GM19452 (cell line): ENCODE results near the gene CLPSL2.

ENCODE experiments used
- ATAC-seq: cut with Tn5 transposase; IDR thresholded peaks from one replicate; pipeline ENCODE4 v1.9.1; 2021; ENCODE audit not compliant: unreplicated experiment

Gene CLPSL2

DNA sequence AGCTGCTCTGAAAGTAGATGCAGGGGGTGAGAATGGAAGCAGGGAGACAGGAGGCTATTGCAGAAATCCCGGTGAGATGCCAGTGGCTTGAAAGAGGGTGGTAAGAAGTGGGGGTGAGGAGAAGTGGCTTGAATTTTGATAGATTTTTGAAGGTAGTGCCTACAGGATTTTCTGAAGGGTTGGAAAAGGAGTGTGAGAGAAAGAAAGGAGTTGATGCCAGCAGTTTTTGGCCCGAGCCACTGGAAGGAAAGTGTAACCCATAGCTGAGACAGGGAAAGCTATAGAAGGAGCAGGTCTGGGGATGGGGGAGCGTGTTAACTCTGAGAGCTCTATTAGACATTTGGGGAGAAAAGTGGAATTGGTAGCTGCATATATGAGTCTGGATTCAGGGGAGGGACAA lies 29.9 kb upstream of the CLPSL2 start:
- ATAC-seq = no peak

DNA sequence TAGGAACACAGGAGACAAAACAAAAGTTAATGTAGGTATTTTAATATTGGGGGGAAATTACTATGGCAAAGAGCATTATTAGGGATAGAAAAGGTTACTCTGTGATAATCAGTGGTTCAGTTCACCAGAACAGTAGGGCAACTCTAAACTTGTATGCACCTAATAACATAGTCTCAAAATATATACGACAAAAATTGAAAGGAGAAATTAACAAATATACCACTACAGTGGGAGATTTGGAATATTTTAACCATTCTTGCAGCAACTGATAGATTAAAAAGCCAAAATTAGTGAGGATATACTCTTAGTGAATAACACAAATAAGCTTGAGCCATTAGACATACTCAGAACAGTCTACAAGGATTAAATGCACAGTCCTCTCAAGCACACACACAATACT lies 28.5 kb upstream of the CLPSL2 start:
- ATAC-seq = no peak

DNA sequence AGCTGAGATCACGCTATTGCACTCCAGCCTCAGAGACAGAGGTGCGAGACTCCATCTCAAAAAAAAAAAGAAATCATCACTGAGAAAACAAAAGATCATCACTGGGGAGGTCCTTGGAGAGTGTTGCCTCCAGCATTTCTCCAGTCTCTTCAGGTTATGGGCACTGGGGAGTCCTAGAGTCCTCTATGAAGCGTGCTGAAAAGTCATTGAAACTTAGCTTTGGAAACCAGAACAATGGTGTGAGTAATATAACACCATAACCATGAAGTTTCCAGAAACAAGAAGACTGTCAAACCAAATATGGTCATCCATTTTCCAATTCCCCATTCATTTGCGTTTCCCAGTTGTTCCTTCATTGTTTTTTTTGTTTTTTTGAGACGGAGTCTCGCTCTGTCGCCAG lies 25.8 kb upstream of the CLPSL2 start:
- no peak for ATAC-seq

DNA sequence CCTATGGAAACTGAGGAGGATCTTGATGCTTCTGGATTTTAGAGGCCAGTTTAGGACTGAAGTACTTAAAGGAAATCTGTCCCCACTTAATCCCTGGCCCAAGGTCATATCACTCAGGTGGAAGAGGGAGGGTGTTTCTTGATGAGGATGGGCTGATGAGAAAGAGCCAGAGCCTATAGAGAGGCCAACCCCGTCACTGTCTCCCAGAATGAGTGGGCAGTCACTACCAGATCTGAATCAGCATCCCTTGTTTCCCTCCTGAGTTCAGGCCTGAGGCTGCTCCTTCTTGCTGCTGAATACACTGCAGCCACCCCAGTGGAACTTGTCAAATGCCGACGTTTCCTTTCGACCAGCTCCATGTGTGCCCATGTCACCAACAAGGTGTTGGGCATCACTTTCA lies 24.8 kb upstream of the CLPSL2 start:
- ATAC-seq = no peak

DNA sequence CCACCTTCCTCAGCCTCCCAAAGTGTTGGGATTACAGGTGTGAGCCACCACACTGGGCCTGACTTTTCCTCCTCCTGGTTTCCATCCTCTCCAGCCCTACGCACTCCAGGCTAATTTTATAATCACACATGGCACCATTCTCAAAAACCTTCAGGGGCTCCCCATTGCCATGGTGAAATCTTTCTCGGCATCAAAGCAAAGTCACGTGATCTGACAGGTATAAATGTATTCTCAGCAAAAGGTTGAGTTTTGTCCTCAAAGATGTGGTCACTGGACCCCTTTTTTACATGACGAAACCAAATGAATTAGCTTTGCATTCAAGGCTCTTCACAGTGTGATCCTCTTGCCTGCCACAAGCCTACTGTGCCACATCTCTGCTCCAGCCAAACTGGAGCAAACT lies 24.1 kb upstream of the CLPSL2 start:
- ATAC-seq = no peak

DNA sequence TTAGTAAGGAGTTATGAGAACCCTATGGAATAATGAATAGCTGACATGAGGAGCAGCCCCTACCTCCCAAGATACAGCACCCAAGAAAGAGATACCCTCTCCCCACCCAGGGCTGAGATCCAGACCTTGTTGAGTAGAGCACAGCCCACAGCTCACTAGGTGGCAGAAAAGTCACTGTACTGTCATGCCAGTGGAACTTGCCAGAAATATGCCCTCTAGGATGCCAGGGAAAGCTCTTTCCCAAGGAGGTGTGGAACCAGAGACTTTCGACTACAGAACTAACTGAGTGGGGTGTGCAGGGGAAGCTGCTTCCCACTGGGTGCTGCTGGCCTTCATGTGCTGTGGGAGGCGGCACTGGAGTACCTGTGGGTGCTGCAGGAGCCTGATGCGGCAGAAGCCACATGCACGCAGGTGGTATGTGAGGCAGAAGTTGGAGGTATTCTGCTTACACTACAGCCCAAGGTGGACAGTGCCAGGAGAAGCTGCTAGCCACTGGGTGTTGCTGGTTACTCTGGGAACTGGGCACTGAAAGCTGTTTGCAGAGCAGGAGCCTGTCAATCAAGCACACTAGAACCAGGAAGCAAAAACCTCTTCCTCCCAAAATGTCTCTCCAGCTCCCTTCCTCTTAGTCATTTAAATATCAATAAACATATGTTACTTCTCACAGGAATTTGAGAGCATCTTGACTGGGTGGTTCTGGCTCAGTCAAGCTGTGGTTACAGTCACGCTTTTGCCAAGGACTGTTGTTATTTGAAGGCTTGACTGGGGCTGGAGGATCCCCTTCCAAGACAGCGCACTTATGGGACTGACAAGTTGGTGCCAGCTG lies 21.7 kb upstream of the CLPSL2 start:
- no peak for ATAC-seq

DNA sequence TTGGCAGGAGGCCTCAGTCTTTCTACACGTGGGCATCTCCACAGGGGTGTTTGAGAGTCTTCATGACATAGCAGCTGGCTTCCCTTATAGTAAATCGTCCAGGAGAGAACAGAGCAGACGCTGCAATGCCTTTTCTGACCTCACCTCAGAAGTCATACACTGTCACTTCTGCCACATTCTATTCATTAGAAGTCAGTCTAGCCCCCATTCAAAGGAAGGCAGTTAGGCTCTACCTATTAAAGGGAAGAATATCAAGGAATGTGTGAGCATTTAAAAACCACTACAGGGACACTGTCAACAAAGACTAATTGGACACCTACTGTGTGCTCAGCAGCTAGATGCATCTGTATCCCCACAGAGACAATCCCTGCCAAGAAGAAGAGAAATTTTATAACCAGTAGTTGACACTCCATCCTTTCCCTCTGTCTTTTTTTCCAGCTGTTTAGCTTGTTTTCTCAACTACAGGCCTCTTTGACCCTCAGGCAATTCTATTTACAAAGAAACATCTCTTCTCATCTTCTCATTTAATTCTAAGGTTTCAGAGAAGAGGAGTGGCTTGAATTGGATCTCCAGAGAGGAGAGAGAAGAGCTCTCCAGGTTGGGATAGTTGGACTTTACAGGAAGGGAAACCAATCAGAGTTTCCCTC lies 21.0 kb upstream of the CLPSL2 start:
- ATAC-seq = no peak

DNA sequence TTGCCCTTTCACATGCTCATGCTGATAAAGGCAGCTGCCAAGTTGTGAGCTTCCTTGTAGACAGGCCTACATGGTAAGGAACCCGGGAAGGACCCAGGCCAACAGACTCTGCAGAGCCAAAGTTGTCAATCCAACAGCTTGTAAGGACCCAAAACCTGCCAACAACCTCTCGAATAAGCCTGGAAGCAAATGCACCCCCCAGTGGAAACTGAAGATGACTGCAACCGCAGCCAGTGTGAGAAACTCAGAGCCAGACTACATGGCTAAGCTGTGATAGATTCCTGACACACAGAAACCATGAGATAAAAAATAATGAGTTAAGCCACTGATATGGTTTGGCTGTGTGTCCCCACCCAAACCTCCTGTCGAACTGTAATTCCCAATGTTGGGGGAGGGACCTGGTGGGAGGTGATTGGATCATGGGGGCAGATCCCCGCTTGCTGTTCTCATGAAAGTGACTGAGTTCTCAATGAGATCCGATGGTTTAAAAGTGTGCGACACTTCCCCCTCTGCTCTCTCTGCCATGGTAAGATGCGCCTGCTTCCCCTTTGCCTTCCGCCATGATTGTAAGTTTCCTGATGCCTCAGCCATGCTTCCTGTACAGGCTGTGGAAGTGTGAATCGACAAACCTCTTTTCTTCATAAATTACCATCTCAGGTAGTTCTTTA lies 18.8 kb upstream of the CLPSL2 start:
- ATAC-seq = no peak

DNA sequence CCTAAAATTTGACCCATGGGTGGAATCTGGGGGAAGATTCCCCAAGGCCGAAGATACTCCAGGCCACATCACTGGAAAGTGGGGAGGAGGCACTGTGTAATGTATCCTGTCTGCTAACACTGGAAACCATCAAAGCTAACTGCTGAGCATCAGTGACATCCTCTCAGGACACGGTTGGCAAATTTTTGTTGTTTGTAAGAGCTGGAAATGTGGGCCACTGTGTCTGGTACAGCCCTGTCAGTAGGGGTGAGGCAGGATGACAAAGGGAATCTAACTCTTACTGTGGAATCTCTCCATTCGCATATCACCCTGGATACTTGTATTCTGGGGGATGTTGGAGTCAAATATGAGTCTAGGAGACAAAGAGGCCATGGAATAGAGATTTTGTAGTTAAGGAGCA lies 17.0 kb upstream of the CLPSL2 start:
- ATAC-seq = no peak

DNA sequence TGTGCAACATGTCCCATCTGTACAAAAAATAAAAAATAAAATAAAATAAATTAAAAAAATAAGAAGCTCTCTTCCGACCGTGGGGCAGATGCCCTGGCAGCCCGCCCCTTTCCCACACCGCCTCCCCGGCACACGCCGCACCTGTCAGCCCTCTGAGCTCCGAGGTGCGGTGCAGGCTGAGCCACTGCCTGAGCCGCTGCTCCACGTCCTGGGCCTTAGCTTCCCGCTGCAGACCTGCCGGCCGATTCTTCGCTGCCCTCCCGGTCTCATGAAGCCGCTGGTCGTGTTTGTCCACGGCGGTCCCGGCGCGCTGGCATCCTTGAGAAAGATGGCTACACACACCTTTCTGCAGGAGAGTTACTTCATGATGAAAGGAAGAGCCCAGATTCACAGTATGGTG lies 10.7 kb upstream of the CLPSL2 start:
- ATAC-seq = no peak

DNA sequence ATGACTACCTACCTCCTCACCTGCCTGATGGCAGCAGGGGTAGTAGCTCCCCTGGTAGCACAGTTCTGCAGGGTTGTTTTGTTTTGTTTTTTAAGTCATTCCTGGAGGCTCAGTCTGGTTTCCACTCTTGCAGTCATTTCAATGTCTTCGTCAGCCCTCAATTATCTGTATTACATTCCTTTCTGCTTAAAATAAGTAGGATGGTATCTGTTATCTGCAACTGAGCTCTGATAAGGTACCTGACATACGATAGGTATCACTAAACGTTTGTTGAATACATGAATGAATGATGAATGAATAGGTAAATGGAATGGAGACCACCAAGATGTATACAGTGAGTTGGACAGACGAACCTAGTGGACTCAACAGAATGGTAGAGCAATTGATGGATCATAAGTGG lies 7.2 kb upstream of the CLPSL2 start:
- no peak for ATAC-seq

DNA sequence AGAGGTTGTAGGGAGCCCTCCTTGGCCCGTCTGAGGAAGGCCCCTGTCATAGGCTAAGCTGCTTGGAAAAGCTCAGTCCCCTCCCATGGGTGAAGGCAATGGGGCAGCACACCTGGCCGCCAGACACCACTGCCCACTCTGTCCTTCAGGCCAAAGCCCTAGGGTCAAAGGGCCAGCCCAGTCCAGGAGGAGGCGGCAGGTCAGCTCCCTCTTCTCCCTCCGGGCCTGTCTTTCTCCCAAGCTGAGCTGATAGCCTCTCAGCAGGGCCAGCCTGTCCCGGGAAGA lies 5.1 kb upstream of the CLPSL2 start:
- no peak for ATAC-seq

DNA sequence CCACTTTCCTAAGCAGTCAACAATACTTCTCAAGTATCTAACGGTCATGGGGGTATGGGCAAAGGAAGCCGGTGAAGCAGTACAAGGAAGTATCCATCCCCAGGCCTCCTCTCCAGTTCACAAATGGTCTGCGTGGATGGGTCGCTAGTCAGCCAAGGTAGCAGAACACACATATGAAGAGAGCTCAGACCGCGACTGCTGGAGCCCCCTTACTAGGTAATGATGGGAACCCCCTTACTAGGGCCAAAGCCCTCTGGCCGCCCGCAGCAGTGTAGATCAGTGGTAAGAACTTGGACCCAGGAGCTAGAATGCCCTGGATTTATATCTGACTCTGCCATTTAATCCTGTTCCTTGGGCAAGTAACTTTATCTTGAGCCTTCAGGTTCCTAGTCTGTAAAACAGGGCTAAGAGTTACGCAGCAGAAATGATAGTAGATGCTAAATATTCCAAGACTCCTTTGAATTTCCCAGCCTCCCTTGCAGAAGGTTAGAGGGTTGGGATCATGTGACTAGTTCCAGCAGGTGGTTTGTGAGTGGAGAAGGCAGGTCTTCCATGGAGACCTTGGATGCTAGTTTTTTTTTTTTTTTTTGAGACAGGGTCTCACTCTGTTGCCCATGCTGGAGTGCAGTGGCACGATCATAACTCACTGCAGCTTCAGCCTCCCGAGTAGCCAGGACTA lies 2.1 kb upstream of the CLPSL2 start:
- no peak for ATAC-seq

DNA sequence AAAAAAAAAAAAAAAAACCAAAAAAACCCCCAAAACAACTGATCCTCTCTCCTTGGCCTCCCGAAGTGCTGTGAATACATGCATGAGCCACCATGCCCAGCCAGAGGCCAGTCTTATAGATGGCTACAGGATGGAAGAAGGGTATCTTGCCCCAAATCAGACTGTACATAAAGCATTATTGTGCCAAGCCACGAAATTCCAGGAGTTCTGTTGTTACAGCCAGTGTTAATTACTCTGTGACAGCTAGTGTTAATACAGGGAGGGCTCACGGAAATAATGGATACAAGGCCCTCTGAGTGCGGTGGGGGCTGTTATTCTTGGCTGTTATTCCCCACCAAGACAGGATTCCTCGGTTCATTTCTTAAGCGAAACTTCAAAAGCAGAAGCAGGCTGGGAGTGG lies 1.4 kb upstream of the CLPSL2 start:
- no peak for ATAC-seq

DNA sequence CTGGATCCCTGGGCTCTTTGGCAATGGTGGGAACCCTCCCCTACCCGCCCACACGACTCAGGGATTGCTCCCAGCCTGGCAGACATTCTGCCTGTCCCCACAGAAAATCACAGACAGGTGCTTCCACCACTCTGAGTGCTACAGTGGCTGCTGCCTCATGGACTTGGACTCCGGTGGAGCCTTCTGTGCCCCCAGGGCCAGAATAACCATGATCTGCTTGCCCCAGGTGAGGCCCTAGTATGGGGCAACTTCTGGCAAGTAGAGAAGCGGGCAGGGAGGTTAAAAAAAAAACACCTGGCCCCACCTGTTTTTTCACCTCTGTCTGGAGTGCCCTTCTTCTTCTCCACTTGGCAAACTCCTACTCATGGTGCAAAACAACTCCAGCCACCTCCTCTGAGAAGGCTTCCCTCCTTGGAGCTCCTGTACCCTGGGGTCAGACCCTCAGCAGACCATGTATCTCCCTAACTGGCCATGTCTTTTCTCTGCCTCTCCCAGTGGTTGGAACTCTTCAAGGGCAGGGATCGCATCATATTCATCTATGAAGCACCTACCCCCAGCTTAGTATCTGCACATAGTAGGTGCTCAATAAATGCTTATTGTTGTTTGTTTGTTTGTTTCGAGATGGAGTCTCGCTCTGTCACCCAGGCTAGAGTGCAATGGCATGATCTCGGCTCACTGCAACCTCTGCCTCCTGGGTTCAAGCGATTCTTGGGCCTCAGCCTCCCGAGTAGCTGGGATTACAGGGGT lies 1.1 kb downstream of the CLPSL2 start:
- ATAC-seq = no peak

DNA sequence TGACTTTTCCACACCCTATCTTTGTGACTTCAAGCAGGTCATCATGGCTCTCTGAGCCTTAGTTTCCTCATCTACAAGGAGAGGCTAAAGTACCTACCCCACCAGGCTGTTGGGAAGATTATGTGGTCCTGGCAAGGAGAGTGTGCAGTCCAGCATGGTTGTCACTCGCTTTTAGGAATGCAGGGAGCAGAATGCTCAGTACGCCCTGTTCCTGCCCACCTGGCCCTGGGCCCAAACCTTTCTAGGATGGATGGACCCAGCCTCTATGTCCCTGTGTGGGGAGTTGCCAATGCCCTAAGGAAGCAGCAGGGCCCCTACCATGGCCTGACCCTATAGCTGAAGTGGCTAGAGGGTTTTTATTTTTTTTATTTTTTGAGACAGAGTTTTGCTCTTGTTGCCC lies 2.0 kb downstream of the CLPSL2 start:
- ATAC-seq = no peak

DNA sequence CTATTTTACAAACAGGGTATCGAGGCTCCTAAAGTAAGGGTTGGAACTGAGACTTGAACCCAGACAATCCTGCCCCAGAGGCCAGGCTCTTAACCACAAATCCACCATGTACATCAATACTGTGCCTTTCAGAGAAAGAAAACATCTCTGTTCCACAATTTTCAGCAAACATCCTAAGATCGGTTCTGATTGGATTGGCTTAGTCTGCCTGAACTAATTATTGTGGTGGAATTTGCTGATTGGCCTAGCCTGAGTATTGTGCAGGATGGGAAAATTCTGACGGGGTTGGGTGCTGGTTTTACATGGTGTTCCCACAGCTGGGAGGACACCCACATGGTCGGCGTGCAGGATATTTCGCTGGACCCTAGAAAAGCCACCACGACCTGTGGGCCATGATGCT lies 4.3 kb downstream of the CLPSL2 start, which contains the start of gene CLPSL1:
Gene CLPSL1, plus strand, starts transcription at position 301 of the 400 bp plus-strand sequence. Its CDS starts 92 bp downstream, at position 393.
- no peak for ATAC-seq

DNA sequence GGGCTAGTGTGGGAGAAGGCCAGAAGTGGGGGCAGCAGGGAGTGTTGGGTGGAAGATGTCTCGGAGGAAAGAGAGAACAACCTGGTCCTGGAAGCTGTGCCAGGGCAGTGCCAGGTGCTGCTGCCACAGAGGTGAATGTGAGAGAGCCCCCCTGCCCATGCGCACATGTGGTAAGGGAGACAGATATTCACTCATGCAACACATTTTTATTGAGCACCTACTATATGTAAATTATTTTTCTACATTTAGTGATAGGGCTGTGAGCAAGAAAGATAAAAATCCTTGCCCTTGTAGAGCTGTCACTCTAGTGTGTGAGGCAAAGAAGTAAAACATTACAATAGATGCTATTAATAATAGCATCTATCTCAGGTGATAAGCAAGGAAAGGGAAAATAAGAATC lies 4.9 kb downstream of the CLPSL2 start:
- no peak for ATAC-seq

DNA sequence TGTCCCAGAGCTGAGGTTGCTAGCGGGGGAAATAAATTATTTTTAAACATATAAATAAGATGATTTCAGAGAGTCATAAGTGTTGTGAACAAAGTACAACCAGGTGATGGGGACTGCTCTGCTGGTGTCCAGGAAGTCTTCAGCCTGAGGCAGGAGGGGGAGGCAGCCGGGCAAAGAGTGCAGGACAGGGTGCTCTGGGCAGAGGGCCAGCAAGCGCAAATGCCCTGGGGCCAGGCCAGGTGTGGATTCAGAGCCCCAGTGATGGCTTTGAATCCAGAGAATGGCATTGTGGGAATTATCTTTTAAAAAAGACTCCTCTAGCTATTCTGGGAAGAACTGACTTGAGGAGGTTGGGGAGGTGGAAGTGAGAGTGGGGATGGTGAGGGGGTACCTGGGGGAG lies 6.0 kb downstream of the CLPSL2 start:
- no peak for ATAC-seq

DNA sequence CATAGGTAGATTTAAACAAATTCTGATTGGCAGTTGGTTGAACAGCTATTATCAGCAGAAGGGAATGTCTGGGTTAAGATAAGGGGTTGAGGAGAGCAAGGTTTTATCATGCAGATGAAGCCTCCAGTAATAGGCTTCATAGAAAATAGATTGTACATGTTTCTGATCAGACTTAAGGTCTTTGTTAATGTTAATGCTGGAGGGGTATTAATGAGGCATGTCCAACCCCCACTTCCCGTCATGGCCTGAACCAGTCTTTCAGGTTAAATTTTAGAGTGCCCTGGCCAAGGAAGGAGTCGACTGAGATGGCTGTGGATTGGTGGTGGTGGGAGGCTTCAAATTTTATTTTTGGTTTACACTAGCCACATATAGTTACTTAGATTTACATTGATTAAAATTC lies 7.8 kb downstream of the CLPSL2 start:
- no peak for ATAC-seq

DNA sequence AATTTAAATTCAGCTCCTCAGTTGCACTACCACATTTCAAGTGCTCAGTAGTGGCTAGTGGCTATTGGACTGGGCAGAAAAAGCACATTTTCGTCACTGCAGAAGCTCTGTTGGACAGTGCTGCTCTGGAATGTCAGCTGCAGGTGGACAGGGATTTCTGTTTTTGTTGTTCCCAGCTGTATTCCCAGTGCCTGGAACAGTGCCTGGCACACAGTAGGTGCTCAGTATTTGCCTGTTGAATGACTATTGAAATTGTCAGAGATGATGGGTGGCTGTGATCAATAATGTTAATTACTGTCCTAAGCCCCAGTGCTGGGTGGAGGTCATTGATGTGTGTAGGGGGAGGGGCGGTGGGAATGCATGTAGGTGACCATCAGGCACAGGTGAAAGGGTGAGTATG lies 9.9 kb downstream of the CLPSL2 start:
- ATAC-seq = no peak
